Suppressor macrophage treated with lipopolysaccharide for 1 hour (primary cell): ENCODE results near the gene TMEM91.
A peak's percentile ranks its signal among the peaks of the same experiment; 100 is the strongest.

ENCODE experiments used
- DNase-seq, 3 donors: peaks; one replicate each; pipeline ENCODE4 v3.0.0-alpha.2; 2020 to 2022

TMEM91 gene

GRCh38 chr19:41412953-41413352 lies 36.6 kb downstream of the TMEM91 start:
- DNase-seq, result no peak

- DNase-seq, result no peak
These were observed 37.6 kb downstream of the TMEM91 start for GRCh38 chr19:41413947-41414346.

DNA sequence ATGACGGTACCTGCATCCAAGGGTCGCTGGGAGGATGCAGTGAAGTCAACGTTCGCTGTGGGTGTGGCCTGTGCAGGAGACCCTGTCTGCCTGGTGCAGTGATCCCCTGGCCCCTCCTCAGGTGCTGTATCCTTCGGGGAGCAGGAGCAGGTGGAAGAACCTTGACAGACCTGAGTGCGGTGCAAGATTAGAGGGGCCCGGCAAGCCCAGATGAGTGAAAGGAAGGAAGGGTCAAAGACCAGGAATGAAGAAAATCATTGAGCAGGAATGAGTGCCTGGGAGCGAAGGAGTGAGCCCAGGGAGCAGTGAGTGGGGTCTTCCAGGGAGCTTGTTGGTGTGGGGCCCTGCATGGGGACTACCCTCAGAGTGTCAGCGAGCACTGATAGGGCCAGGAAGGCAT lies 38.1 kb downstream of the TMEM91 start:
- DNase-seq, result no peak

- DNase-seq, result no peak
These were observed 38.8 kb downstream of the TMEM91 start for GRCh38 chr19:41415154-41415571.

GRCh38 chr19:41416194-41416674 lies 39.9 kb downstream of the TMEM91 start:
- DNase-seq, result no peak

- peak; percentile 78 to 81 (median 79) for DNase-seq
These were observed 44.0 kb downstream of the TMEM91 start for GRCh38 chr19:41420101-41420880.

DNA sequence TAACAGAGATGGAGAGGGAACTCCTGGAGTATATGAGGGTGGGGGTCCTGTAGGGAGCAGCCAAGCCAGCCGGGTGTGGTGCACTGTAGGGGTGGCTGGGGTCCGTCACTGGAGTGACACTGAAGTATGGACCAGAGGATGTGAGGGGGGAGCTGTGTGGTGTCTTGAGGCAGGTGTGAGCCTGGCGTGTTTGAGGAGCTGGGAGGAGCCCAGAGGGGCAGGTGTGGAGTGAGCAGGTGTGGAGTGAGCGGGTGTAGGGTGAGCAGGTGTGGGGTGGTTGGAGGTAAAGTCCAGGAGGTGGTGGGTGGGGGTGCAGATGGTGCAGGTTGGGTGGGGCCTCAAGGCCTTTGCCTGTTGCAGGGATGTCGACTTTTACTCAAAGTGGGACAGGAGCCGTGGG lies 45.0 kb downstream of the TMEM91 start:
- no peak for DNase-seq

DNA sequence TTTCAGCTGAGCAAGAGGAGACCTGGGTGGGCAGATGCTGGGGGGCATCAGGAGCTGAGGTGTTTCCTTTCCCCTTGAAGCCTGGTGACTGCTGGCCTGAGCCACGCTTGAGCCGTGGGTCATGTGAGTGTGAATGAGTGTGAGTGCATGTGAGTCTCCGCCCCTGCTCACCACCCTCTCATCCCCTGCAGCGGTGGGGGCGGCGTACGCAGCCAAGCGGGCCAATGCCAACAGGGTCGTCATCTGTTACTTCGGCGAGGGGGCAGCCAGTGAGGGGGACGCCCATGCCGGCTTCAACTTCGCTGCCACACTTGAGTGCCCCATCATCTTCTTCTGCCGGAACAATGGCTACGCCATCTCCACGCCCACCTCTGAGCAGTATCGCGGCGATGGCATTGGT lies 45.6 kb downstream of the TMEM91 start:
- DNase-seq, result no peak

GRCh38 chr19:41422456-41422855 lies 46.1 kb downstream of the TMEM91 start:
- DNase-seq, result no peak

DNA sequence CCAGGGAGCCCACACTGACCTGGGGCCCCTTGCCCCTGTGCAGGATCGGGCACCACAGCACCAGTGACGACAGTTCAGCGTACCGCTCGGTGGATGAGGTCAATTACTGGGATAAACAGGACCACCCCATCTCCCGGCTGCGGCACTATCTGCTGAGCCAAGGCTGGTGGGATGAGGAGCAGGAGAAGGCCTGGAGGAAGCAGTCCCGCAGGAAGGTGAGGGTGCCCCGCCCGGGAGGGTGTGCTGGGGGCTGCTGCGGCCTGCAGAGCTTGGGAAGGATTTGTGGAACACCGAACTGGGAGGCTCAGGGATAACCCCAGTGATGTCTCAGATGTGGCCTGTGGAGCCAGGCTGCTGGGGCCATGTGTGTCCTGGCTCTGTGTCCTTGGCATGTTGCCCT lies 46.6 kb downstream of the TMEM91 start:
- no peak for DNase-seq

- DNase-seq, result no peak
These were observed 48.2 kb downstream of the TMEM91 start for GRCh38 chr19:41424335-41425173.

- DNase-seq, result no peak
These were observed 49.1 kb downstream of the TMEM91 start for GRCh38 chr19:41425174-41426115.

DNA sequence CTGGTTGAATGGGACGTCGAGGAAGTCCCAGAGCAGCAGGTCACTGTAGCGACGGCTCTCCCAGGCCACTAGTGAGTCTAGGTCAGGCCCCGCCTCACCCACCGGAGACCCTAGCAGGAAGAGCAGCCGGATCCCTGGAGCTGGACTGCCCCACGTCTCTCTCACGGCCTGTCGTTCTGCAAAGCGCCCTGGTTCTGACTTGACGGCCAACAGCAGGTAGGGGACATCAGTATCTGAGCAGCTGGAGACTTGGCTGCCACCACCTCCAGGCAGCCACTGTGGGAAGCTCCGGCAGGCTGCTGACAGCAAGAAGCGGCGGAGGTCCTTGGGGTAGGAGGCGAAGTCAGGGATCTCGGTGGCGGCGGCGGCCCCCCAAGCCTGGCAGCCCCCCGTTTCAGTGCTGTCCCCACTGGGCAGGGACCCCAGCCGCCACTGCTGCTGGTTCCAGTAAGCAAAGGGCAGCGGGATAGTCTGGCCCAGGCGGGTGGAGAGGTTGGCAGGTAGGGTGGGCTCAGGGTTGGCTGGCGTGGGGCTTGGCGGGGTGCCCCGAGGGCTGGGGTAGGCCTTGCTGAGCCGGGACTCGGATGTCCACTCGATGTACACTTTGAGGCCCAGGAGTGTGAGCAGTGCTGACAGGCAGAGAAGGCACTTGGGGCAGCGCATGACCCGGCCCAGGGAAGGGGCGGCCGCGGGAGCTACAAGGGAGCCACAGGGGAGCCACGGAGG lies 49.9 kb downstream of the TMEM91 start:
- peak in 1 of 3 donors; percentile 27 for DNase-seq

- DNase-seq, result peak; percentile 61 to 86 (median 67)
These were observed 50.8 kb downstream of the TMEM91 start, which contains the start of gene B3GNT8 for GRCh38 chr19:41426952-41427646. Gene B3GNT8 (minus strand): TSS chr19:41427374. CDS start chr19:41426778, 596 bp downstream.

DNA sequence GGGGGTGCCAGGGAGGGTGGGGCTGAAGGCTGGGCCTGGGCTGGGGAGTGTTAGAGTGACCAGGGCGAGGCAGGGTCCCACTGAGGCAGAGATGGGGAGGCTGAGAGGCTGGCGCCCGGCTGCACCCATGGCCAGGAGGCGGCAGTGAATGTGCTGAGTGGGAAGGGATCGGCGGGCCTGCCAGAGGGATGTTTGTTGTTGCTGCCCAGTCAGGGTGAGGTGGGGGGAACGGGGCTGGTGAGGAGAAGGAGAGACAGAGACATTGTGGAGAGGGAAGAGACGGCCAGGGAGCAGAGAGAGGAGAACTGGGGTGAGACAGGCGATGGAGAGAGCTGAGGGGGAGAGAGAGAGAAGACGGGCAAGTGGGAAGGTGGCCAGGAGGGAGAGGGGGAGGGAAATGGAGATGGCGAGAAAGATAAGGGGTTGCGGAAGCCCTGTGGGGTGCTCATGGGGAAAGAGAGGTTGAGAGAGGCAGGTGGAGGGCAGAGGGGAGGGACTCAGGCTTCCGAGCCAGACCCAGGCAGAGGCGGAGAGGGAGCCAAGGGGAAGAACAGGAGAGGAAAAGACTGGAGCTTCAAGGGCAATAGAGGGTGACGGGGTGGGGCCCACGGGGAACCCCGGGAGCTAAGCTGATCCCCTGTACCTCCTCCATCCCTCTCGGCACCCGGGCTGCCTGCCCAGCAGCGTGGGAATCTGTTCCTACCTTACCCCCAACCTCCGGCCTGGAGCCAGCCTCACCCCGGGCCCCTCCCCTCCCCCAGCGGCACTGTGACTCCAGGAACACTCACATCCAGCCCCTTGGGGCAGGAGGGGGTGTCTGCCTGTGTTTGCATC lies 51.5 kb downstream of the TMEM91 start:
- DNase-seq, result peak in 1 of 3 donors; percentile 49

- DNase-seq, result no peak
These were observed 52.1 kb downstream of the TMEM91 start for GRCh38 chr19:41428481-41428859.

- DNase-seq, result no peak
These were observed 54.6 kb downstream of the TMEM91 start for GRCh38 chr19:41430922-41431321.

GRCh38 chr19:41431426-41432386 lies 55.4 kb downstream of the TMEM91 start:
- peak; percentile 73 to 79 (median 79) for DNase-seq

DNA sequence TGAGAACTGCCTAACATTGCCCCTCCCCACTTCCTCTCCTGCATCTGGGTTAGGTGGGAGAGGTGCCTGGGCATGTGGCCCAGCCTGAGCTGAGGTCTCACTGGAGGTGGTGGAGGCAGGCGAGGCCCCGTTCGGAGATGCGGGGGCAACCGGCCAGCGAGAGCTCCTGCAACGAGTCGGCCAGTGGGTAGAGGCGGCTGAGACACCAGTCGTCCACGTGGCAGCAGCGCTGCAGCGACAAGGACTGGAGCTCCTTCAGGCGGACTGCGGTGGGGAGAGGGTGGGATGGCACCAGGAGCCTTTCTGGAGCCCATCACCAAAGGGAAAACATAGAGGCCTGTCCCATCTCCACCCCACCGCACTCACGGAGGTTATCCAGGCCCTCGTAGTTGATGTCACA lies 56.8 kb downstream of the TMEM91 start:
- no peak for DNase-seq
